CD4-positive, CD25-positive, alpha-beta regulatory T cell (primary cell): ENCODE data around the gene MAP1B. TPM values are rescaled to one million over a fixed set of nuclear protein-coding genes. Genes with fewer than 3 reads are reported as not detected.

ENCODE experiments used
- ATAC-seq, 2 donors: fragments of 150-1000 bp; cut with Tn5 transposase; one replicate each; pipeline ENCODE4 v1.10.0; 2021; ENCODE audit warnings: low read depth in 2 of 2, moderate number of reproducible peaks in 2 of 2, moderate library complexity in 1 of 2
- DNase-seq, 3 donors: peaks; one replicate each; pipeline versions ENCODE4 v3.0.0 to v3.0.0-alpha.2; 2012 to 2022; ENCODE audit warnings: mixed read lengths in 1 of 3
- H3K27ac ChIP-seq: one replicate; pipeline ENCODE4 v1.7.0; 2013; ENCODE audit warnings: mild to moderate bottlenecking, low read length; ENCODE audit not compliant: insufficient read depth, poor library complexity, severe bottlenecking
- H3K27me3 ChIP-seq: one replicate; pipeline ENCODE4 v1.7.0; 2013; ENCODE audit warnings: low read length; ENCODE audit not compliant: control insufficient read depth, insufficient read depth
- H3K36me3 ChIP-seq: one replicate; pipeline ENCODE4 v1.7.0; 2013; ENCODE audit warnings: mild to moderate bottlenecking, low read length, moderate library complexity; ENCODE audit not compliant: control insufficient read depth, insufficient read depth
- H3K4me1 ChIP-seq: 2 replicates; pipeline ENCODE4 v1.7.0; 2013; ENCODE audit warnings: mild to moderate bottlenecking, low read length; ENCODE audit not compliant: insufficient read depth, control insufficient read depth, poor library complexity, severe bottlenecking
- H3K4me3 ChIP-seq: one replicate; pipeline ENCODE4 v1.7.0; 2013; ENCODE audit warnings: low read depth, mild to moderate bottlenecking, low read length, moderate library complexity
- H3K9me3 ChIP-seq, 2 experiments: 1 replicate in 1 of 2; 2 replicates in 1 of 2; pipeline ENCODE4 v1.7.0; 2013; ENCODE audit warnings: low read length in 2 of 2, mild to moderate bottlenecking in 1 of 2, moderate library complexity in 1 of 2; ENCODE audit not compliant: control insufficient read depth in 2 of 2
- H3K27ac Mint-ChIP-seq, 3 donors: one replicate each; pipeline ENCODE4 v1.8.0; 2020 to 2022; ENCODE audit warnings: mild to moderate bottlenecking in 3 of 3, mixed read lengths in 3 of 3, moderate library complexity in 2 of 3
- H3K27me3 Mint-ChIP-seq: one replicate; pipeline ENCODE4 v1.8.0; 2022; ENCODE audit warnings: mild to moderate bottlenecking, mixed read lengths
- H3K36me3 Mint-ChIP-seq: one replicate; pipeline ENCODE4 v1.8.0; 2020; ENCODE audit warnings: mixed read lengths
- H3K4me1 Mint-ChIP-seq, 4 donors: one replicate each; pipeline ENCODE4 v1.8.0; 2020 to 2022; ENCODE audit warnings: mixed read lengths in 4 of 4, mild to moderate bottlenecking in 1 of 4
- H3K4me3 Mint-ChIP-seq, 4 donors: one replicate each; pipeline ENCODE4 v1.8.0; 2020 to 2022; ENCODE audit warnings: mild to moderate bottlenecking in 4 of 4, mixed read lengths in 4 of 4, moderate library complexity in 3 of 4
- H3K9me3 Mint-ChIP-seq, 7 donors: one replicate each; pipeline ENCODE4 v1.8.0; 2020 to 2022; ENCODE audit warnings: mixed read lengths in 7 of 7, mild to moderate bottlenecking in 3 of 7, moderate library complexity in 2 of 7
- polyA plus RNA-seq, 4 donors: library from polyadenylated mRNA; unstranded; fragments of 300-500 nt; fragmentation: Illumina TruSeq; gene quantifications; one replicate each; pipeline ENCODE4 v1.2.3, GENCODE V29; 2021
- total RNA-seq: library from RNA; stranded (reverse); gene quantifications from one replicate; pipeline ENCODE4 v1.2.3, GENCODE V29; 2022

Gene MAP1B
- total and polyA plus RNA-seq, 5 donors from 2014 or later: 0.12 to 0.23 (median 0.14) TPM

DNA sequence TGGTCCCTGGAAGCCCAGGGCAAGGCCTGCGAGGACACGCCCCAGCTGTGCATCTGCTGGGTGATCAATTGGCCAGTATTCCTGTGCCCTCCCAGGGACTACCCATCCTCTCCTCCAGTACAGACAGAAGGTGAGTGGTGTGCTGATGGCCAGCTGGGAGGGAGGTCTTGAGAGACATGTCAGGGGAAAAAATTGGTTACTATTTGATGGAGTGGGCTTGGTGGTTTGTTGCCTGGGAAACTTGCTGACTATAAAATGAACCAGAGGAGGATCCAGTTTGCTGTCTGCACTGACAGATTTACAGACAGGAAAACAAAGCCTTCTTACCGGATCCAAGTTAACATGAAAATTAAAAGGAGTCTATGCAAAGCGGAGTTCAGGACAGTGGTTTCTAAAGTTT lies 40.3 kb downstream of the MAP1B start:
- H3K36me3 ChIP-seq: no peaks in the 10 kb centered on the region
- DNase-seq: no peak
- no peak for ATAC-seq

DNA sequence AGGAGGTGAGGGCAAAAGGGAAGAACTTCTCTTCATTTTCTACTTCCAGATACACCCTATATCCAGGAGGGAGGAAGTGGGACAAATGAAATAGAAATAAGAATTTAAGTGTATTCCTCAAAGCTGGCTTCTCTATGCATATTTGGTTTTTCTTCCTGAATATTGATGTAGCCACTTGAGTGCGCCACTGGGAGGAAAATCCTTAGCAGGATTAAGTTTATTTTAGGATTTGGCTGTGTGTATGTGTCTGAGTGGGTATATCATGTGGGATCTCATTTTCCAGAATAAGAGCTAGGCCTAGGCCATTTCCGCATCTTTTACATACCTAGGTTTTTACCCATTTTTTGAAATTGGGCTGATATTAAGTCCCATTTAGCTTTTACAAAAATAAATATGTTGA lies 42.5 kb downstream of the MAP1B start:
- Mint-ChIP-seq H3K27me3 (no peaks in the 10 kb centered on the region), H3K36me3 (no peaks in the 10 kb centered on the region), H3K4me3 (no peak overlapping the region), H3K27ac (peak overlapping the region in 1 of 3 donors; percentile 30), H3K9me3 (no peaks in the 10 kb centered on the region), H3K4me1 (no peaks in the 10 kb centered on the region)
- H3K4me1 ChIP-seq: no peaks in the 10 kb centered on the region
- DNase-seq (no peak), ATAC-seq (no peak)
- no peaks in the 10 kb centered on the region for H3K9me3 ChIP-seq
- no peaks in the 10 kb centered on the region for H3K27me3 ChIP-seq
- no peaks in the 10 kb centered on the region for H3K36me3 ChIP-seq
- no peak overlapping the region for H3K27ac ChIP-seq
- no peak overlapping the region for H3K4me3 ChIP-seq

More for the DNA sequence above, 40.3 kb downstream of the MAP1B start:
- Histone ChIP-seq H3K9me3 (no peaks in the 10 kb centered on the region), H3K4me1 (no peaks in the 10 kb centered on the region), H3K27ac (no peak overlapping the region), H3K27me3 (no peaks in the 10 kb centered on the region), H3K4me3 (no peak overlapping the region)
- Mint-ChIP-seq H3K9me3 (no peaks in the 10 kb centered on the region), H3K4me3 (no peak overlapping the region), H3K27me3 (peaks cover 4% of the 10 kb centered on the region), H3K36me3 (no peaks in the 10 kb centered on the region), H3K27ac (no peak overlapping the region), H3K4me1 (no peaks in the 10 kb centered on the region)

DNA sequence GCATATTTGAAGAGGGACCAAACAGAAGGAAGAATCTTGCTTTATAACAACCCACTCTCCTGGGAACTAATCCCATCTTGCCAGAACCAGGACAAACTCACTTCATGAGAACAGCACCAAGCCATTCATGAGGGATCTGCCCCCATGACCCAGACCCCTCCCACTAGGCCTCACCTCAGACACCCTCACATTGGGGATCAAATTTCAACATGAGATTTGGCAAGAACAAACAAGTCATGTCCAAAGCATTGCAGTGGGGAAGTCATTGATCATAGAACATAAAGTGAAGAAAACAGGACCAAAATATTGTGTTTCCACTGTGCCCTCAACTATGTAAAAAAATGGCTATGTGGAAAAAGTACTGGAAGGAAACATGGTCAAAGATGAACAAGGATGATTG lies 43.9 kb downstream of the MAP1B start:
- H3K27me3 Mint-ChIP-seq: peaks cover 4% of the 10 kb centered on the region
- H3K4me1 Mint-ChIP-seq: no peaks in the 10 kb centered on the region
- Histone ChIP-seq H3K27ac (no peak overlapping the region), H3K36me3 (no peaks in the 10 kb centered on the region), H3K4me3 (no peak overlapping the region), H3K9me3 (no peaks in the 10 kb centered on the region), H3K27me3 (no peaks in the 10 kb centered on the region), H3K4me1 (no peaks in the 10 kb centered on the region)
- H3K9me3 Mint-ChIP-seq: no peaks in the 10 kb centered on the region
- H3K27ac Mint-ChIP-seq: no peak overlapping the region
- H3K4me3 Mint-ChIP-seq: no peak overlapping the region
- ATAC-seq: no peak
- no peak for DNase-seq
- no peaks in the 10 kb centered on the region for H3K36me3 Mint-ChIP-seq

DNA sequence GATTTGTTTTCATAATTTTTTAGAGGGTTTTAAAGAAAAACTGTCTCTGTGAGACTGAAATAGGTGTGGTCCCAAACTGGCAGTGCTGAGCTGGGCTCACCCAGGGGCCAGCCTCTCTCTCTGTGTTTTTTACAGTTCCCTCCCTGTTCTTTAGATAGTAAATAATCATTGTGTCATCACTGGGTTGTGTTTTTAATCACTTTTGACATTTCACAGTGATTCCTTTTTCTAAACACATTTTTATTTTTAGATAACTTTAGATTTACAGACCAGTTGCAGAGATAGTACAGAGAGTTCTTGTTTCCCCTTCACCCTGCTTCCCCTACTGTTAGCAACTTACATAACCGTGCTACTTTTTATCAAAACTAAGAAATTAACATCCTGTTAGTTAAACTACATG lies 44.4 kb downstream of the MAP1B start:
- H3K4me1 Mint-ChIP-seq: no peaks in the 10 kb centered on the region
- ATAC-seq (no peak), DNase-seq (peak in 1 of 3 donors; percentile 20)
- Histone ChIP-seq H3K27ac (no peak overlapping the region), H3K4me1 (no peaks in the 10 kb centered on the region), H3K27me3 (no peaks in the 10 kb centered on the region), H3K9me3 (no peaks in the 10 kb centered on the region), H3K36me3 (no peaks in the 10 kb centered on the region), H3K4me3 (no peak overlapping the region)
- no peak overlapping the region for H3K4me3 Mint-ChIP-seq
- H3K27me3 Mint-ChIP-seq: peaks cover 9% of the 10 kb centered on the region
- H3K27ac Mint-ChIP-seq: no peak overlapping the region
- H3K36me3 Mint-ChIP-seq: no peaks in the 10 kb centered on the region
- H3K9me3 Mint-ChIP-seq: no peaks in the 10 kb centered on the region

DNA sequence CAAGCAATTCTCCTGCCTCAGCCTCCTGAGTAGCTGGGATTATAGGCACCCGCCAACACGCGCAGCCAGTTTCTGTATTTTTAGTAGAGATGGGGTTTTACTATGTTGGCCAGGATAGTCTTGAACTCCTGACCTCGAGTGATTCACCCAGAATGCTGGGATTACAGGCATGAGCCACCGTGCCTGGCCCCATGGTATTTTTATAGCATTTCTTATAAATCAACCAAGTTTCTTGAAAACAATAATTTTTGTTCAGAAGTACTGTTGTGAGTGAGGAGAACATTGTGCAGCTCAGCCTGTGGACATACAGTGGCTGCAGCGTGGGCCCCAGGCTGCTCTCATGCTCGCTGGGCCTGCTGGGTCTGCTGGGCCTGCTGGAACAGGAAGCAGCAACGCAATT lies 45.3 kb downstream of the MAP1B start:
- H3K36me3 Mint-ChIP-seq: no peaks in the 10 kb centered on the region
- ATAC-seq: no peak

DNA sequence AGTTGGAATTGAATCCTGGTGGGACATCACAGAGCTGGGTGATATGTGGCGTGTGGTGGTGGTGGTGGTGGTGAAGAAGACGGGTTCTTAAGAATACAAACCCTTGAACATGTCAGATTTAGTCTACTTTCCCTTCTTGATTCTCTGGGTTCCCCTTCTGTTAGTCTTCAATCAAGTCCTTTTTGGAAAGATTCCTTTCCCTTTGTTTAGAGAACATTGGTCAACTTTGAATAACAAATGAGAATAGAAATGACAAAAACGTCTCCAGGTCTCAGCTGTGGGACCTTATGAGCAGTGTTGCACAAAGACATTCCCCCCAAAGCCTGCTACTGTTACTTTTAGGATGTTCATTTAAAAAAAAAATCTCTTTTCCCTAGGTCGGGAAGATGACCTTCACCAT lies 46.3 kb downstream of the MAP1B start:
- no peak overlapping the region for H3K4me3 Mint-ChIP-seq
- Histone ChIP-seq H3K4me1 (no peaks in the 10 kb centered on the region), H3K4me3 (no peak overlapping the region), H3K27ac (no peak overlapping the region), H3K27me3 (no peaks in the 10 kb centered on the region), H3K36me3 (no peaks in the 10 kb centered on the region), H3K9me3 (no peaks in the 10 kb centered on the region)
- peaks cover 19% of the 10 kb centered on the region for H3K27me3 Mint-ChIP-seq
- ATAC-seq (no peak), DNase-seq (no peak)
- H3K27ac Mint-ChIP-seq: no peak overlapping the region
- H3K36me3 Mint-ChIP-seq: no peaks in the 10 kb centered on the region
- no peaks in the 10 kb centered on the region for H3K9me3 Mint-ChIP-seq
- no peaks in the 10 kb centered on the region for H3K4me1 Mint-ChIP-seq

More for the DNA sequence above, 45.3 kb downstream of the MAP1B start:
- Mint-ChIP-seq H3K27ac (no peak overlapping the region), H3K9me3 (no peaks in the 10 kb centered on the region), H3K4me3 (no peak overlapping the region), H3K27me3 (peaks cover 17% of the 10 kb centered on the region), H3K4me1 (no peaks in the 10 kb centered on the region)
- Histone ChIP-seq H3K36me3 (no peaks in the 10 kb centered on the region), H3K4me3 (no peak overlapping the region), H3K9me3 (no peaks in the 10 kb centered on the region), H3K27me3 (no peaks in the 10 kb centered on the region), H3K27ac (no peak overlapping the region), H3K4me1 (no peaks in the 10 kb centered on the region)
- DNase-seq: no peak

DNA sequence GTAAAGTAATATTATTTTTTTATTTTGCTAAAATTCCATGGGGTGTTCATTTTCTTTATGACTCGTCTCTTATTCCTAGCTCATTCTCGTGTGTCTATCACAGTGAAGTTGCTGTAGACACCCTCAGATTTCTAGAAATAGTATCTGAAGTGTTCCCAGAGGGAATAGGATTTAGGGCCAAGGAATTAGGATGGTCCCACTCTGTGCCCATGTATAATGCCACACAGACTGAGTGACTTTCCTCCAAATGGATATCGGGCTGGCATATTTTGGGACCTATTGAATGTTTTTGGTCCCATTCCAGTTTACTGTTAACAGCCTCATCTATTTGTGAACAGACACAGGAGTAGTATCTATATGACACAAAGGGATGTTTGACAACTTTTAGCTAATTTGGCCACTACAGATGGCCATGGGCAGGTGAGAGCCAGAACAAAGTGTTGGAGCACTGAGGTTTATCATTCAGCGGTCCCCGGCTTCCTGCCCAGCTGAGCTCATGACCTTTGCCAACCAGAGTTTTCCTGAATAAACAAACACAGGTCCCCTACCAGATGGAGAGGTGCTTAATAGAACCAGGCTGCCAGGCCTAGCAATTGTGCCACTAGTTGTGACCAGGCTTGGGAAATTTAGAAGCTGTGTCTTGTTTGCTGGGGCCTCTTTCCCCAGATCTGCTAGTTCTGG lies 46.9 kb downstream of the MAP1B start:
- ATAC-seq: no peak
- Histone ChIP-seq H3K9me3 (no peaks in the 10 kb centered on the region), H3K27ac (no peak overlapping the region)

DNA sequence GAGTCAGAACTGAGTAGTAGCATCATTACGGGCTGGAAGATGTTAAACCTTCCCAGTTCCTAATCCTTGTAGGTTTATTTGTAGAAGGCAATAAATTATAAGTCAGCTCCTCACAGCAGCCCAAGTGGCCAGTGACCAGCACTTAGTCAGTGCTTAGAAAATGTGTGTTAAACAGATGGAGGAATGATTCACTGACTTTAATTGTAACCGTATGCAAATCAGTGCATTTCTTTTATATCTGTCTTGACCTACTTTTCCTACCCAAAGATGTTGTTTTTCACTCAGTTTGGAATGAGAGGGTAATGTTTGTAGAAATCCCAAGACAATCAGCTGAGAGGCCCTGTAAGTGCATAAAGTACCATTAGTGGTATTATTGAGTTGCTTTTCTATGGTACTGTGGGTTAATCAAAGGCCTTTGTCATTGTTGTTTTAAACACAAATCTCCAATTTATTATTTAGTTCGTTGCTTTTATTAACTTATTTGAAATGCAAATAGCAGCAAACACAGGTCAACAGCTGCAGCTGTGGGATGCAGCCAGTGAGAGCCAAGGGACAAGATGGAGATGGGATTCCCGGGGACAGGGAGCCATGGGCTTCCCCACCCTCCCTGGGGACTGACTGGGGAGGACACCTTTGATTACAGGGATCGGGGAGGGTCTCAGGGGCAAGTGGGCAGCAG lies 49.8 kb downstream of the MAP1B start:
- Mint-ChIP-seq H3K27me3 (peaks cover 26% of the 10 kb centered on the region), H3K4me3 (no peak overlapping the region), H3K9me3 (peaks cover 0 to 2% (median 0%) of the 10 kb centered on the region in 7 donors), H3K27ac (no peak overlapping the region), H3K4me1 (no peaks in the 10 kb centered on the region), H3K36me3 (no peaks in the 10 kb centered on the region)
- Histone ChIP-seq H3K9me3 (no peaks in the 10 kb centered on the region), H3K4me1 (no peaks in the 10 kb centered on the region), H3K27me3 (no peaks in the 10 kb centered on the region), H3K4me3 (no peak overlapping the region), H3K36me3 (no peaks in the 10 kb centered on the region), H3K27ac (no peak overlapping the region)
- DNase-seq: no peak
- ATAC-seq: no peak

More for the DNA sequence above, 46.9 kb downstream of the MAP1B start:
- no peaks in the 10 kb centered on the region for H3K27me3 ChIP-seq
- H3K36me3 ChIP-seq: no peaks in the 10 kb centered on the region
- Mint-ChIP-seq H3K27me3 (peaks cover 19% of the 10 kb centered on the region), H3K36me3 (no peaks in the 10 kb centered on the region), H3K4me1 (no peaks in the 10 kb centered on the region), H3K27ac (no peak overlapping the region), H3K9me3 (no peaks in the 10 kb centered on the region), H3K4me3 (no peak overlapping the region)
- no peak overlapping the region for H3K4me3 ChIP-seq
- no peak for DNase-seq
- H3K4me1 ChIP-seq: no peaks in the 10 kb centered on the region
